ENCODE data around the gene DNMT3B. TPM values are rescaled to one million over a fixed set of nuclear protein-coding genes. Genes with fewer than 3 reads are reported as not detected.
A peak's percentile ranks its signal among the peaks of the same experiment; 100 is the strongest.

The DNMT3B gene
- total and polyA plus RNA-seq, 4 donors = 0.25 to 1.9 (median 0.75) TPM

GRCh38 chr20:32773223-32773622 is 11.0 kb downstream of the DNMT3B start:
- 87 to 94% methylated on average over 2 of the region's 2 CpGs for WGBS, 2 donors
- intact Hi-C loops (cut with DNase I) = loop anchor here in 1 of 2 donors (10.0 kb wide), 2 partner anchors 98 to 248 kb away; partner anchors contain the start of gene C20orf203
- no peak for ATAC-seq (ENCODE audit: low FRiP score)

GRCh38 chr20:32773855-32774254 is 11.7 kb downstream of the DNMT3B start:
- no peaks in the 10 kb centered on the region for H3K9me3 ChIP-seq (ENCODE audit: control insufficient read depth, low read length)
- H3K4me1 ChIP-seq (ENCODE audit: control insufficient read depth in 1 of 2, insufficient read depth in 2 of 2, low read length in 2 of 2) = no peaks in the 10 kb centered on the region
- 95 to 99% methylated on average over 8 of the region's 8 CpGs for WGBS, 2 donors
- no peak overlapping the region for H3K4me3 ChIP-seq (ENCODE audit: low read length in 2 of 2)
- no peaks in the 10 kb centered on the region for H3K36me3 ChIP-seq (ENCODE audit: control insufficient read depth in 1 of 2, insufficient read depth in 2 of 2, low read length in 1 of 2)
- no peak overlapping the region for H3K27ac ChIP-seq (ENCODE audit: low read depth in 1 of 2, low read length in 2 of 2)
- no peak for ATAC-seq (ENCODE audit: low FRiP score)
- intact Hi-C loops (cut with DNase I) = loop anchor here in 1 of 2 donors (10.0 kb wide), 2 partner anchors 99 to 249 kb away; partner anchors contain the start of gene C20orf203
- DNase-seq = no peak
- H3K27me3 ChIP-seq (ENCODE audit: control insufficient read depth in 1 of 2, insufficient read depth in 2 of 2, low read length in 1 of 2) = no peaks in the 10 kb centered on the region

More at GRCh38 chr20:32773223-32773622, 11.0 kb downstream of the DNMT3B start:
- no peak for DNase-seq
- Histone ChIP-seq H3K27ac (ENCODE audit: low read depth in 1 of 2, low read length in 2 of 2) (no peak overlapping the region), H3K36me3 (ENCODE audit: control insufficient read depth in 1 of 2, insufficient read depth in 2 of 2, low read length in 1 of 2) (no peaks in the 10 kb centered on the region), H3K27me3 (ENCODE audit: control insufficient read depth in 1 of 2, insufficient read depth in 2 of 2, low read length in 1 of 2) (no peaks in the 10 kb centered on the region), H3K9me3 (ENCODE audit: control insufficient read depth, low read length) (no peaks in the 10 kb centered on the region), H3K4me1 (ENCODE audit: control insufficient read depth in 1 of 2, insufficient read depth in 2 of 2, low read length in 2 of 2) (no peaks in the 10 kb centered on the region), H3K4me3 (ENCODE audit: low read length in 2 of 2) (no peak overlapping the region)

GRCh38 chr20:32775336-32775991 is 13.3 kb downstream of the DNMT3B start:
- ATAC-seq (ENCODE audit: low FRiP score) (no peak), DNase-seq (no peak)
- no peaks in the 10 kb centered on the region for H3K27me3 ChIP-seq (ENCODE audit: control insufficient read depth in 1 of 2, insufficient read depth in 2 of 2, low read length in 1 of 2)
- no peaks in the 10 kb centered on the region for H3K4me1 ChIP-seq (ENCODE audit: control insufficient read depth in 1 of 2, insufficient read depth in 2 of 2, low read length in 2 of 2)
- no peaks in the 10 kb centered on the region for H3K36me3 ChIP-seq (ENCODE audit: control insufficient read depth in 1 of 2, insufficient read depth in 2 of 2, low read length in 1 of 2)
- intact Hi-C loops (cut with DNase I) = loop anchor here (5.0 to 10.0 kb wide), 3 partner anchors 101 to 253 kb away; partner anchors contain the start of gene C20orf203 (in 1 of the 2)
- WGBS, 2 donors = 94 to 95% methylated on average over 10 of the region's 10 CpGs
- H3K27ac ChIP-seq (ENCODE audit: low read depth in 1 of 2, low read length in 2 of 2) = no peak overlapping the region
- H3K4me3 ChIP-seq (ENCODE audit: low read length in 2 of 2) = no peak overlapping the region
- H3K9me3 ChIP-seq (ENCODE audit: control insufficient read depth, low read length) = no peaks in the 10 kb centered on the region

DNA sequence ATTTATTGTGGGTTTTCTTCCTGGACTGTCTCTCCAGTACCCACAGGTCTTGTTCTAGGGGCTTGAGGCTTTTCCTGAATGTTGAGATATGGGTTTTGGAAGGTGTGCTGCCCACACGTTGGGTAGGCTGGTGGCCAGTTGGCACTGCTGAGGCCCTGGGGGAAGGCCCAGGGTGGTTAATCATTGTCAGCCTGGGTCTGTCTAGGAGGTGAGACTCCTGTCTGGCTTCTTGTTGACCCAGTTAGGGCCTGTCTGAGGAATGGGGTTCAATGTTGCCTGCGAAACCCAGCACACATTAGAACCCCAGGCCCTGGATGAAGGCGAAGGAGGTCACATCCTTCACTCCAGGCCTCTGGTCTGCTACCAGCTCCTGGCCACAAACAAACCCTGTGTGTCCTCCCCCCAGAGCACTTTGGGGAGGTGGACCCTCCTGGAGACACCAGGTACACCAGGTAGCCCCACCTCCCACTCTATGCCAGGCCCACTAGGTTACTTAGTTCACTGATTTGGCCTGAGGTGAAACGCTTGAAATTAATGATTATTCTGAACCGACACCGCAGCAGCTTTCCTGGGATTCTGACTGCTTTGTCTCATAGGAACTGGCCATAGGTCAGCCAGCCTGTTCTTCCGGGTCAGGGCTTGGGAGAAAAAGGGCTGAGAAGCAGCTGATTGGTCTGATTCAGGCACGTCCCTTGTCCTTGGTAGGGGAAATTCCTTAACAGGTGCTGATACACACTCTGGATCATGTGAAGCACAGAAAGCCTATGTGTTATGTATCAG is 15.2 kb downstream of the DNMT3B start:
- Histone ChIP-seq H3K27me3 (ENCODE audit: control insufficient read depth in 1 of 2, insufficient read depth in 2 of 2, low read length in 1 of 2) (no peaks in the 10 kb centered on the region), H3K4me1 (ENCODE audit: control insufficient read depth in 1 of 2, insufficient read depth in 2 of 2, low read length in 2 of 2) (no peaks in the 10 kb centered on the region), H3K4me3 (ENCODE audit: low read length in 2 of 2) (no peak overlapping the region), H3K9me3 (ENCODE audit: control insufficient read depth, low read length) (no peaks in the 10 kb centered on the region), H3K36me3 (ENCODE audit: control insufficient read depth in 1 of 2, insufficient read depth in 2 of 2, low read length in 1 of 2) (no peaks in the 10 kb centered on the region), H3K27ac (ENCODE audit: low read depth in 1 of 2, low read length in 2 of 2) (no peak overlapping the region)
- intact Hi-C loops (cut with DNase I) = loop anchor here (5.0 to 10.0 kb wide), 3 partner anchors 103 to 255 kb away; partner anchors contain the start of gene C20orf203 (in 1 of the 2)
- ATAC-seq (ENCODE audit: low FRiP score) = no peak
- no peak for DNase-seq
- WGBS, 2 donors = 83 to 85% methylated on average over 8 of the region's 8 CpGs

GRCh38 chr20:32779500-32780211 is 17.5 kb downstream of the DNMT3B start:
- no peaks in the 10 kb centered on the region for H3K4me1 ChIP-seq (ENCODE audit: control insufficient read depth in 1 of 2, insufficient read depth in 2 of 2, low read length in 2 of 2)
- H3K27me3 ChIP-seq (ENCODE audit: control insufficient read depth in 1 of 2, insufficient read depth in 2 of 2, low read length in 1 of 2) = no peaks in the 10 kb centered on the region
- H3K4me3 ChIP-seq (ENCODE audit: low read length in 2 of 2) = no peak overlapping the region
- no peaks in the 10 kb centered on the region for H3K36me3 ChIP-seq (ENCODE audit: control insufficient read depth in 1 of 2, insufficient read depth in 2 of 2, low read length in 1 of 2)
- H3K9me3 ChIP-seq (ENCODE audit: control insufficient read depth, low read length) = no peaks in the 10 kb centered on the region
- DNase-seq = no peak
- WGBS, 2 donors = 89 to 92% methylated on average over 10 of the region's 10 CpGs
- intact Hi-C loops (cut with DNase I) = loop anchor here (5.0 to 10.0 kb wide), 3 partner anchors 105 to 257 kb away; partner anchors contain the start of gene C20orf203 (in 1 of the 2)
- no peak overlapping the region for H3K27ac ChIP-seq (ENCODE audit: low read depth in 1 of 2, low read length in 2 of 2)
- ATAC-seq (ENCODE audit: low FRiP score) = peak; percentile 24

DNA sequence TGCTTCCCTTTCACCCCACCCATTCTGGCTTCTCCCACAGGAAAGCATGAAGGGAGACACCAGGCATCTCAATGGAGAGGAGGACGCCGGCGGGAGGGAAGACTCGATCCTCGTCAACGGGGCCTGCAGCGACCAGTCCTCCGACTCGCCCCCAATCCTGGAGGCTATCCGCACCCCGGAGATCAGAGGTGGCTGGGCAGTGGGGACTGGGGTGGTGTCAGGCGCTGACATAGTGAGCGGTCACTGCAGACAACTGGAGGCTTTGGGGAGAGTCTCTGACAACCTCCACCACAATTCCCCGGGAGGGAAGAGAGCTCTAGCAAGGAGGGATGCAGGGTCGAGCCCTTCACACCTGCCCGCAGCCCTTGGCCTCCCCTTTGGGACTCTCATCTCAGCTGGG is 18.1 kb downstream of the DNMT3B start:
- no peaks in the 10 kb centered on the region for H3K4me1 ChIP-seq (ENCODE audit: control insufficient read depth in 1 of 2, insufficient read depth in 2 of 2, low read length in 2 of 2)
- no peak overlapping the region for H3K27ac ChIP-seq (ENCODE audit: low read depth in 1 of 2, low read length in 2 of 2)
- no peaks in the 10 kb centered on the region for H3K27me3 ChIP-seq (ENCODE audit: control insufficient read depth in 1 of 2, insufficient read depth in 2 of 2, low read length in 1 of 2)
- H3K36me3 ChIP-seq (ENCODE audit: control insufficient read depth in 1 of 2, insufficient read depth in 2 of 2, low read length in 1 of 2) = no peaks in the 10 kb centered on the region
- no peak overlapping the region for H3K4me3 ChIP-seq (ENCODE audit: low read length in 2 of 2)
- H3K9me3 ChIP-seq (ENCODE audit: control insufficient read depth, low read length) = no peaks in the 10 kb centered on the region
- peak; percentile 5 for ATAC-seq (ENCODE audit: low FRiP score)
- 94 to 96% methylated on average over 16 of the region's 16 CpGs for WGBS, 2 donors
- no peak for DNase-seq
- intact Hi-C loops (cut with DNase I) = no loop called here

DNA sequence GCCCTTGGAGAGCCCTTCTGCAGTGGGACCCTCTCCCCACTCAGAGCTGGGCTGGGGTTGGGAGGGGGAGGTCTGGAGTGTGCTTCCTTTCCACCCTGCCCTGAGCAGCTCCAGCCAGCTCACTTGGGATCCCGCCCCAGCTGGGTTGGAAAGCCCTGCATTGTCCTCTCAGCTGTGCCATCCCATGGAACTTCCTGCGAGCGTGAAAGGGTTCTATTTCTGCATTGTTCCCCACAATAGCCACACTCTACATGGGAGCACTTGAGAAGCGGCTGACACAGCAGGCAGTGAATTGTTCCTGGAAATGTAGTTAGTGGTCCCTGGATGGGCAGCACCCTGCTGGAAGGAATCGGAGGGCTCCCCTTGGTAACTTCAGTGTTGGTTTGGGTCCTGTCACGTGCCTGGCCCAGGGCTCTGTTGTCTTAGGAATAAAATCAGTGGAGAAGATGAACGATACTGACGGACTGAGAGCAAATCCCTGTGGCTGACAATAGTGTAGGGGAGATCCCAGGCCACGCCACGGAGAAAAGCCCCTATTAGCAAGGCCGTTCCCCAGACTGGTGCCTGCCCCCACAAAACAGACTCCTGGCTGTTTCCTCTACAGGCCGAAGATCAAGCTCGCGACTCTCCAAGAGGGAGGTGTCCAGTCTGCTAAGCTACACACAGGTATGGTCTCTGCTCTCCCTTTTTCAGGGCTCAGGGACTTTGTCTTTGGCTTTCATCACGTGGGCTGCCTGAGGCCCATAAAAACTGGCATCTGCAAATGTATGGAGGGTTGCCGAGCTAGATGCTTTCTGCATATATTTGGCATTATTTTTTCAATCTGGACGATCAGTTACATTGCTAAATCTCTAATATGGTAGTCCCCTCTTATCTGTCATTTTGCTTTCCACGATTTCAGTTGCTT is 18.8 kb downstream of the DNMT3B start:
- ATAC-seq (ENCODE audit: low FRiP score) (no peak), DNase-seq (no peak)
- H3K27me3 ChIP-seq (ENCODE audit: control insufficient read depth in 1 of 2, insufficient read depth in 2 of 2, low read length in 1 of 2) = no peaks in the 10 kb centered on the region
- H3K4me1 ChIP-seq (ENCODE audit: control insufficient read depth in 1 of 2, insufficient read depth in 2 of 2, low read length in 2 of 2) = no peaks in the 10 kb centered on the region
- no peak overlapping the region for H3K4me3 ChIP-seq (ENCODE audit: low read length in 2 of 2)
- 93 to 95% methylated on average over 18 of the region's 18 CpGs for WGBS, 2 donors
- intact Hi-C loops (cut with DNase I) = no loop called here
- no peaks in the 10 kb centered on the region for H3K9me3 ChIP-seq (ENCODE audit: control insufficient read depth, low read length)
- H3K27ac ChIP-seq (ENCODE audit: low read depth in 1 of 2, low read length in 2 of 2) = no peak overlapping the region
- no peaks in the 10 kb centered on the region for H3K36me3 ChIP-seq (ENCODE audit: control insufficient read depth in 1 of 2, insufficient read depth in 2 of 2, low read length in 1 of 2)

Measured in aorta (tissue), 5 donors.